T-helper 1 cell treated with Interleukin-12 subunit alpha and Interleukin-12 subunit beta and Interleukin-4 antibody, amounts not matched to agents 30 ng/mL and 1 ng/mL, for 36 hours (primary cell): ENCODE results near the gene ESR1. TPM values are rescaled to one million over a fixed set of nuclear protein-coding genes. Genes with fewer than 3 reads are reported as not detected.
"Not testable (repeated sequence)": the region's sequence is repeated elsewhere in the genome, so short reads cannot be mapped to it uniquely, and the experiment has no call there.

Experiments used
- intact Hi-C: fragments of 100-400 bp; cut with micrococcal nuclease; formaldehyde crosslinking; loops from one replicate; pipeline ENCODE4 v1.15.1; 2024
- total RNA-seq: library from RNA; stranded (reverse); gene quantifications from 2 replicates; pipeline ENCODE4 v1.2.3, GENCODE V29; 2022

The ESR1 gene
- total RNA-seq, 1 donor from 2014 or later, result 3.6 TPM

DNA sequence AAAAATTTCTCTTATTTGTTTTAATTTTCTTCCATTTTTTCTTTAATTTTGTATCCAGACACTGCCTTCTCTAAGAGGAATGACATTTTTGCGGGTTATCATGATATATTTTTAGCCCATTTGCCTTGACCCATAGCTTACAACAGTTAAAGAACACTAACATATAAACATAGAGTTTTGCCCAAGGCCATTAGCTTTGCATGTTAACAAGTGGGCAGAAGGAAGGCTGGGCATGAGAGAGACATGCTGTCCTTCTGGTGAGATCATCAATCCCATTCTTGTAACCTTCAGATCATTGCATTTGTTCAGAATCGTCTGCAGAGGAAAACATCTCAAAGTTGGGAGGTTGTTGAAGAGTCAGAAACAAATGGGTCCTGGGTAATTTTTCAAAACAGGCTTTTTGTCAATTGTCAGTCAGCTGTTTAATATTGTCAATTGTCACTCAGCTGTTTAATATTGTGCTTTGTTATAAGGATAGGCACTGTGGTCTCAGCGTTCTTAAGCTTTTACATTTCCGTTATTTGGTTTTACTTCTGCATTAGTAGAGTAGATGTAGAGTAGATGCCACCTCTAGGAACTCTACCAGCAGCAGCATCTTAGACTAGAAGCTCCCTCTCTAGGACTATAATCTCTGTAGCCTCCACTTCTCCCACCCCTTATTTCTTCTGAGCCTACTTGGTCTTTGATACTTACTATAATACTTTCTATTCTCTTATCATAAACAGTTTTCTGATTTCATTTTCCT, 243.1 kb downstream of the ESR1 start:
- intact Hi-C loops, result no loop called here

DNA sequence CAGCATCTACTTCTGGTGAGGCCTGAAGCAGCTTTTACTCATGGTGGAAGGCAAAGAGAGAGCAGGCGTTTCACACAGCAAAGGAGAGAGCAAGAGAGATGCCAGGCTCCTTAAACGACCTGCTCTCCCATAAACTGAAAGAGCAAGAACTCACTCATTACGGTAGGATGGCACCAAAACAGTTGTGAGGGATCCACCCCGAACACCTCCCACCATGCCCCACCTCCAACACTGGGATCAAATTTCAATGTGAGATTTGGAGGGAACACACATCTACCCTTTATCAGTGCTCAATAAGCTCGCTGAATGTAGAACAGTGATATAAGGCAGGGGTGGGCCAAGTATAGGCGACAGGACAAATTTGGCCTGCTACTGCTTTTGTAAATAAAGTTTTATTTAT, 244.6 kb downstream of the ESR1 start:
- intact Hi-C loops, result no loop called here

DNA sequence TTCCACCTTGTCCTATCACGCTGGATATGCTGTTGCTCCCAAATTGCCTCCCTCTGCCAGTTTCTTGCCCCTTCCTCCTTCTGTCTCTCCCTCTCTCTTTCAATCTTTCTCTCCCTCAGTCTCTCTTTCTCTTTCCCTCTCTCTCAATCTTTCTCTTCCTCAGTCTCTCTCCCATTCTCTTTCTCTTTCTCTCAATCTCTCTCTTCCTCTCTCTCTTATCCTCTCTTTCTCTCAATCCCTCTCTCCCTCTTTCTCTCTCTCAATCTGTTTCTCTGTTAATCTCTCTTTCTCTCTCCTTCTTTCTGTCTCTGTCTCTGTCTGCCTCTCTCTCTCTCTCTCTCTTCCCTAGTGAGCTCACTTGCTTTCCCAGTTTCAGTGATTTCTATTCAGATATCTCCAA, 245.8 kb downstream of the ESR1 start:
- intact Hi-C loops, result no loop called here

DNA sequence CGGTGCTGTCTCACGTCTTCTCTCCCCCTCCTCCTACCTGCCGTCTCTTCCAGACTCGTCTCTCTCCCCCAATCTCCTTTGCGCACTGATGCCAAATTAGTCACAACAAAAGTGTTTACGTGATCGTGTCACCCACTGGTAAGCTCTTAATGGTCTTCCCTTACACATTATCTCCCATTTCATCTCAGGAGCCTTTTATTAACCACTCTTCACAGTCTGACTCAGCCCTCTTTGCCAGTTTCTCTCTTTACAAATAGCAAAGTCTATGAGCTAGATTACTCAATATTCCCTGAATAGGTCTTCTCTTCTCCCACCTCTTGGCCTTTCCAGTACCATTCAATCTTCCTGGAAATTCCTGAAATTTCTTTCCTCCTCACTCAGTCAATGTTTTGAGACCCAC, 247.0 kb downstream of the ESR1 start:
- intact Hi-C loops, result no loop called here

DNA sequence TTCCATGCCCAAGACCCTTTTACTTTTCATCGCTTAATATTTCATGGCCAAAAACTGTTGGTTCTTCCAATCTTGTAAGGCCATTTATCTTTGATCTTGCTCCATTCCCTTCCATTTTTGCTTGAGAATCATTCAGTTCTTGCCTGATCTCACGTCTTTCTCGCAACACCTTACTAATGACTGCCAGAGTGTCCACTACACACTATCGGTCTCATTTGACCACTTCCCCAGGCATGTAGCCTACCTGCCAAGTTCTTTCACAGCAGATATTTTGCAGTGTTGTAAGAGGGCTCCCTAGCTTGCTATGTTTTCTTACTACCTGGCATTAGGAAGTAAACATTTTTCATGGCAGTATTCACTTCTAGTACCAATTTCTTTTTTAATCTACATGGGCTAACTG, 248.0 kb downstream of the ESR1 start:
- intact Hi-C loops, result no loop called here

DNA sequence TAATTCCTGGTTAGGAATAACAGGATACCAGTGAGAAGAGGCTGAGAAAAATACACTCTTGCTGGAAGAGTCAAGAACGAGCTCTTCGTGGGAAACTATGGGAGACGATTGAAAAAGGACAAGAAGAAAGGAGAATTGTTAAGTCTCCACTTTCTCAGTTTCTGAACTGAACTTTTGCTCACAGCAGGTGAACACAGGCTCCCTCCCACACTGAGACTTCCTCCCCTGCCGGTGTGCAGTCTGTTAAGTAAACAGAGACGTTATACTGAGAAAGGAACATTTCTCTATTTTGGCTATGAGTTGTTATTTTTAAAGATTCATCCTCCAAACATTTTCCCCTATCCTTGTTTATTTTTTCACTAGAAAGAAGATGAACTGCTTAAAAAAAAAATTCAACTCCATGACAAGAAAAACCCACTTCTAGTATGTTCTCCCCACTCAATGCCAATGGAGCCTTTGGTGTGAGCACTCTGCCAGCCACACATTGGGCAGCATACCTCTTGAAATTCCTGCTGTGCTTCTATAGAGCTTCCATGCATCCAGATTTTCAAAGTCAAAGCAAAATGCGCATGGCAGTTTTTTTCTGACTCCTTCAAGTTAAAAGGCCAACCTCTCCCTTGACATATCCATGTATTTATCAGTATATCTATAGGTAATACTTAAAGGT, 250.5 kb downstream of the ESR1 start:
- intact Hi-C loops, result no loop called here

DNA sequence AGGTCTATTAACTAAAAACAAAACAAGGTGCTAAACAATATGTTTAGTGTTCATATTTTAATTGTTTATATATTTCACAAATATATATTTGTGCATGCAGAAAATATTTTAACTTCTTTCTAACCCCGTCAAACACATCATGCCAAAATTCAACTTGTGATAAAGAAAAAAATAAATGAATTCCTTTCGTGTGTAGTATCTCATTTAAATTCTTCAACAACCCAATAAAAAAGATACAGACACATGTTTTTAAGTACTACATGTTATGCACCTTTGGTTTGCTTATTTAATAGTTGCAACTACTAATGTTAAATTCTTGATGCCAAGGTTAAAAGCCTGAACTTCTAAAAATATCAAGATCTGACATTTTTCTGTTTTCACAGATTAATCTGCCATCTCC, 252.4 kb downstream of the ESR1 start:
- intact Hi-C loops, result no loop called here

DNA sequence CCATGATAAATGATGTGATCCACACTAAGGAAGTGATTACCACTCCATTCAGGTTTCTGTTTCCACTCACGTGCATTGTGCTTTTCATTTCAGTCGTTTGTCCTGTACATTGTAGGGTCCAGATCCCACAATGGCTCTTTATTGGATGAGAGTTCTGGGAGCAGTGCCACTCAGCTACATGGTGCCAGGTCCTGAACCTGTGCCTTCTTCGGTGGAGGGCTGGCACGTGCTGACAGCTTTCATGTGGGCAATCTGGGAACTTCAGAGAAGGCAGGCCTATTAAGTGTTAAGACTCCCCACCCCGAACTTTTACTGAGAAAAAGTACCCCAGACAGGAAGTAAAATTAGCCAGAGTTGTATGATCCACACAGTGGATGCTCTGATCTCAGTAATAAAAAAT, 255.0 kb downstream of the ESR1 start:
- intact Hi-C loops, result no loop called here

DNA sequence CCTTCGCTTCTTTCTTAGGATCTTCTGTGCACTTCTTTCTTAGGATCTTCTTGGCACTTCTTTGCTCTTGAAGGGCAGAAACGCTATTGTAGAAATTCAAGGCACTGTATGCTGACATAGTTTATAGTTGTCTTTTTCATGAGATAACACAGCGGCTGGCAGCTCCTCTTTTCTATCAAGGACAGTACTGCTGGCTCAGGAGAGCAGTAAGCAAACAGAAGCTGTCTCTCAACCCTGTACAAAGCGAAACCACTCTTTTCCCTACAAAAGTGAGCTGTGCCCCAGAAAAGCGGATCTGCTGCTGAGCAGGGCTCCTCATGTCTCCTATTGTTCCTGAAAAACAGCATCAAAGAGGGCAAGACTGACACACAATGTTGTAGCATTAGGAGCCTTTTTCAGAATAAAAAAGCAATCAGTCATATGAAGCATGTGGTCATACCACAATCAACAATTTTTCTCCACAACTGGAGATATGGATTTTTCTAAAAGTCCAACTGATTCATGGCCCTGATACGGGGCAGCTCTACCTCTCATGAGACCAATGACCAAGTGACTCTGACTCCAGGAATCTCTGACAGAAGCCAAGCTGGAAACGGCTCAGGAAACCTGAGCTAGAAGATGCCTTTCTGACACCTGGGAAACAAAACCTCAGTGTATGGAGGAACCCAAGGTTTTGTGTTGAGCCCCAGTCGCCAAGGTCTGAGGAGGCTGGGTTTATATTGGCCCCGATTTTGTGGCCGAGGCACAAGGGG, 255.9 kb downstream of the ESR1 start:
- intact Hi-C loops, result no loop called here

DNA sequence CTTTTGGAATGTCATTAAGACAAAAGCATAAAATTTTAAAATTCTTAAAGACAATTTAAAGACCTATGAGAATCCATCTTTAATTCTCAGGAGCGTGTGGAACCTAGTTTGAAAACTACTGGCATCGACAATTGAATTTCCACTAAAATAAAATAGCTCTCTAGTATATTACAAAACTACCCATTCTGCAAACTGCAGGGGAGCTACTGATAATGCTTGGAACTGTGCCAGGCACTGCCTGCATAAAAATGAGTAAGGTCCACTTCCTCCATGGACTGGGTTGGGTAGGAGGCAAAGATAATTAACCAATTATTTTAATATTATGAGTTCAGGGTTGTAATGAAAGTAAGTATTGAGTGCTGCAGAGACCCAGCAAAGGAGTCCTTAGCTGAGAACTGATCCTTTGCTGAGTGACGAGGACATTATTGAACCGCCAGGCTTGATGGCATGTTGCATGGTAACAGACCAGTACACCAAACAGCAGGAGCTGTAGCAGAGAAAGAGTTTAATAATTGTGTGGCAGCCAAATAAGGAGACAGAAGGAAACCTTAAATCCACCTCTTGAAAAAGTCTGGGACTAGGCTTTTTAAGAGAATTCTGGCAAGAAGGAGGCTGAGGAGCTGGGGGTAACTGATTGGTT, 261.3 kb downstream of the ESR1 start:
- intact Hi-C loops, result no loop called here

DNA sequence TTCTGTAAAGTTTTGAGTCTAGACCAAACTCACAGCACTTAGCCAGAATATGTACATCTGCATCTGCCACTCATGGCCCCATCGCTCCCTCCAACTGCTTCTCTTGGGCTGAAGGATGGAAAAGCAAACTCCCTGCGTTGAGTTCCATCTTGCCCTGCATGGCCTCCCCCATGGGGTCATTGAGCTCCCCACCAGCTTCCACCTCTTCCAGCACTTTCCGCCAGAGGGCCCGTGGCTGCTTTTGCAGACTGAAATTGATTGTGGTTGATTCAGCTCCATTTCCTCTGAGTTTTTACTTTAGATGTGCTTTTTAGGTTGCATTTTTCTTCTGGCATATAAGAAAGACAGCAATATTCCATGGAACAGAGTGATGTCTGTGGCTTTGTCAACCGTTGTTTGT, 263.1 kb downstream of the ESR1 start:
- intact Hi-C loops, result no loop called here

DNA sequence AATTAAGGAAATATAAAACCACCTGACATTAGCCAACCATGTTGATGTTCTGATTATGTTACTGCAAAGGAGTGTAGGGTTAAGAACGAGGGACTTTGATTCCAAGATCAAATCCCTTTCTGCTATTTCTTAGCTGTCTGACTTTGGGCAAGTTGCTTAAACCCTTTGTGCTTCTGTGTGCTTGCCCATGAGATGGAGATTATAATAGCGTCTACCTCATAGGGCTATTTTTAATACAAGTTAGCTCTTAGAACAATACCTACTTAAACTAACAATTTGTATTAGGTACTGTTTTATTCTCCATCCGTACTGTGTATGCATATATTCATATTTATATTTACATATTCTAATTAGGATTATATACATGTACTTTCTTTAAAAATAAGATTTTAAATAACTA, 263.8 kb downstream of the ESR1 start:
- intact Hi-C loops, result no loop called here

DNA sequence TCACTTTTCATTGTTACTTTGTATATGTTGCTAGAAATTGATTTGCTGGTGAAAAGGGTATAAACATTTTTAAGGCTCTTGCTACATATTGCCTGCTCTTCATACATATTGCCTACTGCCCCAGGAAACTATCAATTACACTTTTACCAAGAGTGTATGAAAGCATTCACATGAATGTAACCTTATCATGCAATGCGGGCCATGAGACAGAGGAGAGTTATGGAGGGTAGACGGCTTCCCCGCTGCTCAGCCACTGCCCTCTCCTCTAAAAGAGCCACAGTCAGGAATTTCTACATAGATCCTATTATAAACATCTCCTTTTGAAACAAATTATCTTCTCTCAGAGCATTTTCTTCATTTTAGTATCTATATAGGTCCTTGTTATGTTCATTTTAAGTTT, 264.4 kb downstream of the ESR1 start:
- intact Hi-C loops, result no loop called here

DNA sequence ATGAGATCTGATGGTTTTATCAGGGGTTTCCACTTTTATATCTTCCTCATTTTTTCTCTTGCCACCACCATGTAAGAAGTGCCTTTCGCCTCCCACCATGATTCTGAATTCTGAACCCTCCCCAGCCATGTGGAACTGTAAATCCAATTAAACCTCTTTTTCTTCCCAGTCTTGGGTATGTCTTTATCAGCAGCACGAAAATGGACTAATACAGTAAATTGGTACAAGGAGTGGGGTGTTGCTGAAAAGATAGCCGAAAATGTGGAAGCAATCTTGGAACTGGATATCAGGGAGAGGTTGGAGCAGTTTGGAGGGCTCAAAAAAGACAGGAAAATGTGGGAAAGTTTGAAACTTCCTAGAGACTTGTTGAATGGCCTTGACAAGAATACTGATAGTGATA, 268.8 kb downstream of the ESR1 start:
- intact Hi-C loops, result not testable (repeated sequence)

DNA sequence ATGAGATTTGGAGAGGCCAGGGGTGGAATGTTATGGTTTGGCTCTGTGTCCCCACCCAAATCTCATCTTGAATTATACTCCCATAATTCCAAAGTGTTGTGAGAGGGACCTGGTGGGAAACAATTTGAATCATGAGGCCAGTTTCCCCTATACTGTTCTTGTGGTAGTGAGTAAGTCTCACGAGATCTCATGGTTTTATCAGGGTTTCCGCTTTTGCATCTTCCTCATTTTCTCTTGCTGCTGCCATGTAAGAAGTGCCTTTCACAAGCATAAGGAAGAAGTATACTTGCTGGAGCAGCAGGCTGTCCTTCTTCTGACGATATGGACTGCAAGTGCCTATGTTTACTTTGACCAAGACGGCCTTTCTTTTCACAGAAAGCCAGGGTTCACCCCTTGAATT, 270.5 kb downstream of the ESR1 start:
- intact Hi-C loops, result no loop called here

DNA sequence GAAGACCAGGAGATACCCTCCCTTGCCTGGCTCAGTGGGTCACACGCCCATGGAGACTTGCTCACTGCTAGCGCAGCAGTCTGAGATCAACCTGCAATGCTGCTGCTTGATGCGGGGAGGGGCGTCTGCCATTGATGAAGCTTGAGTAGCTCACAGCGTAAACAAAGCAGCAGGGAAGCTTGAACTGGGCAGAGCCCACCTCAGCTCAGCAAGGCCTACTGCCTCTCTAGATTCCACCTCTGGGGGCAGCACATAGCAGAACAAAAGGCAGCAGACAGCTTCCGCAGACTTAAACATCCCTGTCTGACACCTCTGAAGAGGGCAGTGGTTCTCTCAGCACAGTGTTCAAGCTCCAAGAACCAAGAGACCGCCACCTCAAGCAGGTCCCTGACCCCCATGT, 271.3 kb downstream of the ESR1 start:
- intact Hi-C loops, result no loop called here

DNA sequence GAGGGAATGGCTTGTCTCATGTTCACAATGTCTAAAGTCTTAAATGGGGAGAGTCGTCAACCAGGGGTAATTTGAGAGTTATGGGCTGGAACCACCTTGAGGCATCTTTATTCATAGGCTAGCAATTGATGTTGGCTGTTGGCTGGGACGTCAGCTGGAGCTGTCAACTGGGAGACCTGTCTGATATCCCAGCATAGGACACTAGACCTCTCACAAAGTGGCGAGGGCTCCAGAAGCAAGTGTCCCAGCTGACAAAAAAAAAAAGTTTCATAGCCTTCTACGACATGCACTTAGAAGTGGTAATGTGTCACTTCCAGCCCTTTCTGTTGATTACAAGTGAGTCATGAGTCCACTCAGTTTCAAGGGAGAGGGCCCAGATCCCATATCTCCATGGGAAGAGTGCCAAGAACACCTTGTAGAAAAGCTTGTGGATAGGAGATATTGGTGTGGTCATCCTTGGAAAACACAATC, 278.0 kb downstream of the ESR1 start:
- intact Hi-C loops, result no loop called here

DNA sequence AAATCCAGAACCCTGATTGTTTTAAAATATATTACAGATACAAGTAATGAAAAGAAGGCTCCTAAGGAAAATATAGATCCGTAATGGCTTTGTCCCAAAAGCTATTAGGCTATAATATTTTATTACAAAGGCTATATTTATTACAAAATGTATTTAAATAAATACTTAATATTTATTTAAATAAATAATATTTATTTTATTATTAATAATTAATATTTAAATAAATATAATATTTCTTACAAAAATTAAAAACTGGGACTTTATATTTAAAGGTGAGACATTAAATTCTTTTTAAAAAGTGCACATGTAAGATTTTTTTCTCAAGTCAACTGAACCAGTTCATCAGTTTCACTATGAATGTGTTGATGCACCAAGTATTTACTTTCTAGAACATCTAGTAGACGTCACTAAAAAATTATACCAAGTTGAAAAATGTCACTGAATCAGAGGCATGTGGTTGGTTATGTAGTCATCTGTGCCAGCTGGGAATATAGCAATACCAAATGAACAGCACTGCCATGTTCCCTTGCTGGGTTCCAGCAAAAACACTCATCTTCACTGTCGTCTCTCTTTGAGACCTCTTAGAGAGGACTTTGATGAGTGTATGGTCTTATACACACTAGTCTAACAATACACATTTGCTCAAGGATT, 278.9 kb downstream of the ESR1 start:
- intact Hi-C loops, result no loop called here

DNA sequence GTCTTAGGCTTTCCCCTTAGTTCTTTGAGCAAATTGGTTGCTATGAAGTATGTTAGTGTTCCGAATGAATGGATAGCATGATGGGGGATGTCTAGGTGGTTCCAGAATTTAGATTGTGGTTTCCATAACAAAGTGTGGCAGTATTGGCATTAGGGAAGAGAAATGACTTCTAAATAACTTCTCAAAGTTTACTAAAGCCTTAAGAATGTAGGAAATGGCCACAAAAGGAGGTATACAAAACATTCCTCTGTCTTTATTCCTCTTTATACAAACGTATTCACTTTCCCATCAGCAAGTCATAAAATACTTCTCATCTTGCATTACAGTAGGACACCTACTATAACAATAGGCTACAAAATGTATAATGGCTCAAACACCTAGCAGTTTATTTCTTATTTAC, 279.6 kb downstream of the ESR1 start:
- intact Hi-C loops, result no loop called here

DNA sequence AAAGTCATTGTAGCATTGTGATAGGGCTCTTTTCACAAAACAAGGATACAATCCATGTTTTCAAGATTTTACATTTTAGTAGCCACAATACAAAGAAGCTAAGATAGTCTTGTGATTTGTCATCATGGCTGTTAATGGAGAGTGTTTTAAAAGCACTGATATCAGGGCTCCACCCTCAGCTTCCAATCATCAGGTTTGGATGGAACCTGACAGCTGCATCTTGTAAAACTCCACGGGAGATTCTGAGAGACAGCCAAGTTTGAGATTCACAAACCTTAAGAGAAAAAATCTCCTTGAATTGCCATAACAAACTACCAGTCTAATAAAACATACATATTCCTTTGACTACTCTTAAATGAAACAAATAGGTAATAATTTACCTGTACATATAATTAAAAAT, 280.2 kb downstream of the ESR1 start:
- intact Hi-C loops, result no loop called here

DNA sequence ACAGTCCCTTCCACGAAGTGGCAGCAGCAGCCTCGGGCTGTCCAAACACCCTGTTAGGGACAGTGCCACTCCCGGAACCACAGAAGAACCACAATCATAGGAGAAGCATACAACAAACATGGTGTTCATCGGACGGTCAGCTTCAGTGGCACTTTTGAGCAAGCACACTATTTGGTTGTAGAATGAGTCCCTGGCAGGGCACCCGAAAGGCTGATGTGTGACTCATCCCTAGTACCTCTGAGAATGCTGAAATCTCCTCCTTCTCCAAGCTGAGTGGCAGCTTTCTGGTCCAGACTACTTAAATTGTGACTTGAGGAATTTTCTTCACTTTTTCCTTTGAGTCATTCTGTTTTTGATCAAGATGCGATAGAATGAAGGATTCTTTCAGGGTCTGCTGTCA, 282.5 kb downstream of the ESR1 start:
- intact Hi-C loops, result no loop called here
